Activated CD8-positive, alpha-beta T cell treated with anti-CD3 and anti-CD28 coated beads for 36 hours (primary cell): Measurements from ENCODE around the gene IFNL1. TPM values are rescaled to one million over a fixed set of nuclear protein-coding genes. Genes with fewer than 3 reads are reported as not detected.

ENCODE experiments used
- ATAC-seq: fragments of 200-7000 bp; cut with Tn5 transposase; one replicate; pipeline ENCODE4 v1.10.0; 2021; ENCODE audit warnings: mild to moderate bottlenecking, moderate library complexity
- CTCF ChIA-PET: fragments of 350-600 bp; sonication (Branson Sonifier 250); formaldehyde crosslinking; loops from one replicate; lab custom pipeline; 2021; ENCODE audit warnings: antibody characterized with exemption; lab: Charles Lee
- POLR2A ChIA-PET: fragments of 350-600 bp; sonication (Branson Sonifier 250); formaldehyde crosslinking; loops from one replicate; lab custom pipeline; 2021; ENCODE audit warnings: antibody characterized with exemption; lab: Charles Lee
- DNase-seq: peaks from one replicate; pipeline ENCODE4 v3.0.0-alpha.2; 2020
- H3K27ac Mint-ChIP-seq: one replicate; pipeline ENCODE4 v1.8.0; 2021; ENCODE audit warnings: mild to moderate bottlenecking, mixed read lengths
- H3K27me3 Mint-ChIP-seq: one replicate; pipeline ENCODE4 v1.8.0; 2021; ENCODE audit warnings: mixed read lengths
- H3K36me3 Mint-ChIP-seq: one replicate; pipeline ENCODE4 v1.8.0; 2021; ENCODE audit warnings: low read depth, mixed read lengths
- H3K4me1 Mint-ChIP-seq: one replicate; pipeline ENCODE4 v1.8.0; 2021; ENCODE audit warnings: low read depth, mixed read lengths
- H3K4me3 Mint-ChIP-seq: one replicate; pipeline ENCODE4 v1.8.0; 2021; ENCODE audit warnings: mild to moderate bottlenecking, moderate library complexity, mixed read lengths
- H3K9me3 Mint-ChIP-seq: one replicate; pipeline ENCODE4 v1.8.0; 2021; ENCODE audit warnings: mixed read lengths
- CTCF ChIP-seq: fragments of 200-600 bp; IDR thresholded peaks from one replicate; pipeline ENCODE4 v1.8.0; 2022; ENCODE audit warnings: antibody characterized with exemption, mild to moderate bottlenecking
- intact Hi-C: fragments of 100-400 bp; cut with micrococcal nuclease; formaldehyde crosslinking; loops from one replicate; pipeline ENCODE4 v1.10.0; 2022
- total RNA-seq, 2 experiments: library from RNA; stranded (reverse); gene quantifications; one replicate each; pipeline ENCODE4 v1.2.3, GENCODE V29; 2021

The IFNL1 gene
- total RNA-seq, 2 experiments from 2014 or later = not detected

- POLR2A ChIA-PET = no interaction called here
- peaks cover 6% of the 10 kb centered on the region for H3K27me3 Mint-ChIP-seq
- DNase-seq (no peak), ATAC-seq (no peak)
- H3K9me3 Mint-ChIP-seq = no peaks in the 10 kb centered on the region
- H3K4me1 Mint-ChIP-seq = peaks cover 2% of the 10 kb centered on the region
- no peak overlapping the region for H3K4me3 Mint-ChIP-seq
- intact Hi-C loops = no loop called here
- no peak for TF ChIP-seq CTCF
- CTCF ChIA-PET = no interaction called here
- no peaks in the 10 kb centered on the region for H3K36me3 Mint-ChIP-seq
- H3K27ac Mint-ChIP-seq = no peak overlapping the region
Measured at GRCh38 chr19:39251081-39251480, 45.1 kb upstream of the IFNL1 start.

- intact Hi-C loops = no loop called here
- no peak overlapping the region for H3K4me3 Mint-ChIP-seq
- H3K27me3 Mint-ChIP-seq = peaks cover 5% of the 10 kb centered on the region
- no peak for TF ChIP-seq CTCF
- CTCF ChIA-PET = interaction anchor here (1.1 kb wide), 1 partner anchor 10 kb away, joined by 3 read pairs; no protein-coding TSS in a partner anchor
- POLR2A ChIA-PET = no interaction called here
- H3K4me1 Mint-ChIP-seq = peaks cover 2% of the 10 kb centered on the region
- H3K9me3 Mint-ChIP-seq = no peaks in the 10 kb centered on the region
- ATAC-seq (no peak), DNase-seq (no peak)
- H3K27ac Mint-ChIP-seq = no peak overlapping the region
- H3K36me3 Mint-ChIP-seq = no peaks in the 10 kb centered on the region
Measured at GRCh38 chr19:39251846-39252245, 44.4 kb upstream of the IFNL1 start.

- no peaks in the 10 kb centered on the region for H3K9me3 Mint-ChIP-seq
- intact Hi-C loops = no loop called here
- TF ChIP-seq CTCF = no peak
- no peak for DNase-seq
- ChIA-PET CTCF (interaction anchor here (1.1 kb wide), 1 partner anchor 10 kb away, joined by 3 read pairs; no protein-coding TSS in a partner anchor), POLR2A (no interaction called here)
- no peaks in the 10 kb centered on the region for H3K36me3 Mint-ChIP-seq
- H3K4me1 Mint-ChIP-seq = no peaks in the 10 kb centered on the region
- H3K4me3 Mint-ChIP-seq = no peak overlapping the region
- H3K27ac Mint-ChIP-seq = no peak overlapping the region
- ATAC-seq = no peak
- peaks cover 1% of the 10 kb centered on the region for H3K27me3 Mint-ChIP-seq
Measured at GRCh38 chr19:39252458-39252857, 43.7 kb upstream of the IFNL1 start.

- Mint-ChIP-seq H3K27me3 (peaks cover 1% of the 10 kb centered on the region), H3K9me3 (no peaks in the 10 kb centered on the region), H3K36me3 (no peaks in the 10 kb centered on the region), H3K4me3 (no peak overlapping the region), H3K4me1 (peaks cover 5% of the 10 kb centered on the region), H3K27ac (no peak overlapping the region)
- no peak for TF ChIP-seq CTCF
- ATAC-seq (no peak), DNase-seq (no peak)
- CTCF ChIA-PET = no interaction called here
- POLR2A ChIA-PET = no interaction called here
- intact Hi-C loops = no loop called here
Measured at GRCh38 chr19:39253374-39254149, 42.6 kb upstream of the IFNL1 start.
